Suprapubic skin (tissue), 4 donors: ENCODE results near the gene SRPK3.

Experiments used
- CTCF ChIP-seq, 2 donors: fragments of 200-600 bp in 1 of 2; fragments of 450-650 bp in 1 of 2; sonication (generic) in 1 of 2; IDR thresholded peaks; one replicate each; pipeline ENCODE4 v1.5.1; 2016 to 2019; ENCODE audit warnings: antibody characterized with exemption in 2 of 2, mild to moderate bottlenecking in 1 of 2, moderate library complexity in 1 of 2
- EP300 ChIP-seq: sonication (generic); formaldehyde crosslinking; IDR thresholded peaks from one replicate; pipeline ENCODE4 v1.6.1; 2017; ENCODE audit warnings: antibody characterized with exemption
- POLR2A ChIP-seq, 2 donors: fragments of 450-650 bp; IDR thresholded peaks; one replicate each; pipeline ENCODE4 v1.6.1; 2017; ENCODE audit warnings: antibody characterized with exemption in 2 of 2, mild to moderate bottlenecking in 2 of 2, moderate library complexity in 2 of 2
- POLR2AphosphoS5 ChIP-seq, 3 donors: sonication (generic); formaldehyde crosslinking; IDR thresholded peaks; one replicate each; pipeline ENCODE4 v1.6.1; 2017; ENCODE audit warnings: antibody characterized with exemption in 3 of 3

- TF ChIP-seq POLR2AphosphoS5 (IDR thresholded peaks at IDR 0.05) (no peak), CTCF (IDR thresholded peaks at IDR 0.05) (no peak), EP300 (no peak), POLR2A (IDR thresholded peaks at IDR 0.05) (no peak)
These were observed 47.1 kb upstream of the SRPK3 start for GRCh38 chrX:153733651-153734240.
